ENCODE results near the gene PLEKHO1. TPM values are rescaled to one million over a fixed set of nuclear protein-coding genes. Genes with fewer than 3 reads are reported as not detected.
"Not testable (repeated sequence)": the region's sequence is repeated elsewhere in the genome, so short reads cannot be mapped to it uniquely, and the experiment has no call there.

PLEKHO1 gene
- total RNA-seq, 1 donor from 2014 or later: 68.4 TPM

DNA sequence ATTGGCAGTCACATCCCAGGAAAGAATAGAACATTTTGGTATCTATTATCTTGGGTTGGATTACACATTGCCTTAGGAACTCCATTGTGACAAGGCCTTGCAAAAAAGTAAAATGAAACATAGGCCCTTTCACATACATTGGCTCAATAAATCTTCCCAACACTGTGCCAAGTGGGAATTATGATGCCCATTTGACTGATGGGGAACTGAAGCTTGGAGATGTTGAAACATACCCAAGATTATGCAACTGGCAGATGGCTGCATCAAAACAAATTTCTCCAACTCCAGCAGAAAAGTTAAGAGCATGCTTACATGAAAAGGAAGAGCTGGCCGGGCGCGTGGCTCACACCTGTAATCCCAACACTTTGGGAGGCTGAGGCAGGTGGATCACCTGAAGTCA, 26.9 kb downstream of the PLEKHO1 start:
- TF ChIP-seq, protein P1, sequence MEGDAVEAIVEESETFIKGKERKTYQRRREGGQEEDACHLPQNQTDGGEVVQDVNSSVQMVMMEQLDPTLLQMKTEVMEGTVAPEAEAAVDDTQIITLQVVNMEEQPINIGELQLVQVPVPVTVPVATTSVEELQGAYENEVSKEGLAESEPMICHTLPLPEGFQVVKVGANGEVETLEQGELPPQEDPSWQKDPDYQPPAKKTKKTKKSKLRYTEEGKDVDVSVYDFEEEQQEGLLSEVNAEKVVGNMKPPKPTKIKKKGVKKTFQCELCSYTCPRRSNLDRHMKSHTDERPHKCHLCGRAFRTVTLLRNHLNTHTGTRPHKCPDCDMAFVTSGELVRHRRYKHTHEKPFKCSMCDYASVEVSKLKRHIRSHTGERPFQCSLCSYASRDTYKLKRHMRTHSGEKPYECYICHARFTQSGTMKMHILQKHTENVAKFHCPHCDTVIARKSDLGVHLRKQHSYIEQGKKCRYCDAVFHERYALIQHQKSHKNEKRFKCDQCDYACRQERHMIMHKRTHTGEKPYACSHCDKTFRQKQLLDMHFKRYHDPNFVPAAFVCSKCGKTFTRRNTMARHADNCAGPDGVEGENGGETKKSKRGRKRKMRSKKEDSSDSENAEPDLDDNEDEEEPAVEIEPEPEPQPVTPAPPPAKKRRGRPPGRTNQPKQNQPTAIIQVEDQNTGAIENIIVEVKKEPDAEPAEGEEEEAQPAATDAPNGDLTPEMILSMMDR (conservative IDR thresholded peaks at IDR 0.05; ENCODE audit: low read depth, low read length): no peak
- no peak for DNase-seq (ENCODE audit: low read depth)
- no peak overlapping the region for H3K4me3 ChIP-seq (ENCODE audit: low read depth, low read length)

- no peak for DNase-seq (ENCODE audit: low read depth)
- TF ChIP-seq, protein P1 (conservative IDR thresholded peaks at IDR 0.05; ENCODE audit: low read depth, low read length): no peak
- no peak overlapping the region for H3K4me3 ChIP-seq (ENCODE audit: low read depth, low read length)
Observed at GRCh38 chr1:150178548-150178947, 28.8 kb downstream of the PLEKHO1 start.

- TF ChIP-seq, protein P1 (conservative IDR thresholded peaks at IDR 0.05; ENCODE audit: low read depth, low read length): no peak
- no peak for DNase-seq (ENCODE audit: low read depth)
- no peak overlapping the region for H3K4me3 ChIP-seq (ENCODE audit: low read depth, low read length)
Observed at GRCh38 chr1:150179867-150180266, 30.2 kb downstream of the PLEKHO1 start.

DNA sequence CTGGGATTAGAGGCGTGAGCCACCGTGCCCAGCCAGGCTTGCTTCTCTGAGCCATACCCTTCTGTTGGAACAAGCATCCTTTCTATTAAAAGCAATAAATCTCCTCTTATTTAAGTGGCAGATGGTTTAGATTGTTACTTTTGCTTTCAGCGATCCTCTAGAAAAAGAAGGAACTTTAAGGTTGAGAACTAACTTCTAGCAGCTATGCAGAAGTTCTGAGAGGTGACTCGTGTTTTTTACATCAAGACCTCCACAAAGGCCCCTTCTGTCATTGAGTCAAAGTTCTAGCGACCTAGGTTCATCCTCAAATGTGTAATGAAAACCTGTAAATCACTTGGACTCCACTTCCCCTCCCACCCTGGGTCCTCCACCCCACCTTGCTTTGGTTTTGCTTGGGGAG, 30.8 kb downstream of the PLEKHO1 start:
- H3K4me3 ChIP-seq (ENCODE audit: low read depth, low read length): no peak overlapping the region
- TF ChIP-seq, protein P1 (conservative IDR thresholded peaks at IDR 0.05; ENCODE audit: low read depth, low read length): no peak
- DNase-seq (ENCODE audit: low read depth): no peak

GRCh38 chr1:150182247-150182646, 32.5 kb downstream of the PLEKHO1 start:
- TF ChIP-seq, protein P1 (conservative IDR thresholded peaks at IDR 0.05; ENCODE audit: low read depth, low read length): no peak
- DNase-seq (ENCODE audit: low read depth): no peak

GRCh38 chr1:150183061-150183460, 33.3 kb downstream of the PLEKHO1 start:
- H3K4me3 ChIP-seq (ENCODE audit: low read depth, low read length): no peak overlapping the region
- no peak for DNase-seq (ENCODE audit: low read depth)
- TF ChIP-seq, protein P1 (conservative IDR thresholded peaks at IDR 0.05; ENCODE audit: low read depth, low read length): no peak

More at GRCh38 chr1:150182247-150182646, 32.5 kb downstream of the PLEKHO1 start:
- H3K4me3 ChIP-seq (ENCODE audit: low read depth, low read length): no peak overlapping the region

DNA sequence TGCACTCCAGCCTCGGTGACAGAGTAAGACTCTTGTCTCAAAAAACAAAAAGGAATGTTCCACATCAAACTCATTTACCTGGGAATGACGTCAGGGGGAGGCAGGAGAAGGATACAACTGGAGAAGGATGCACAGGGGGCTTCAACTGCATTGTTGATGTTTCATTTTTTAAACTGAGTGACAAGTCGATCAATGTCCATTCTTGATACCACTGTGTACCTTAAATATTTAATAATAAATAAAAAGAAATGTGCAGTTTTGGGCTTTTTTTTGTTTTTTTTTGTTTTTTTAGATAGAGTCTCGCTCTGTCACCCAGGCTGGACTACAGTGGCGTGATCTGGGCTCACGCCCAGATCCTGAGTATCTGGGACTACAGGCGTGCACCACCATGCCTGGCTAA, 35.8 kb downstream of the PLEKHO1 start:
- H3K4me3 ChIP-seq (ENCODE audit: low read depth, low read length): no peak overlapping the region
- TF ChIP-seq, protein P1 (conservative IDR thresholded peaks at IDR 0.05; ENCODE audit: low read depth, low read length): no peak

GRCh38 chr1:150186438-150186788, 36.7 kb downstream of the PLEKHO1 start:
- not testable (repeated sequence) for H3K4me3 ChIP-seq (ENCODE audit: low read depth, low read length); DNase-seq (ENCODE audit: low read depth)

More for the DNA sequence above, 35.8 kb downstream of the PLEKHO1 start:
- no peak for DNase-seq (ENCODE audit: low read depth)
